Measurements from ENCODE around the gene HAGHL.

DNA sequence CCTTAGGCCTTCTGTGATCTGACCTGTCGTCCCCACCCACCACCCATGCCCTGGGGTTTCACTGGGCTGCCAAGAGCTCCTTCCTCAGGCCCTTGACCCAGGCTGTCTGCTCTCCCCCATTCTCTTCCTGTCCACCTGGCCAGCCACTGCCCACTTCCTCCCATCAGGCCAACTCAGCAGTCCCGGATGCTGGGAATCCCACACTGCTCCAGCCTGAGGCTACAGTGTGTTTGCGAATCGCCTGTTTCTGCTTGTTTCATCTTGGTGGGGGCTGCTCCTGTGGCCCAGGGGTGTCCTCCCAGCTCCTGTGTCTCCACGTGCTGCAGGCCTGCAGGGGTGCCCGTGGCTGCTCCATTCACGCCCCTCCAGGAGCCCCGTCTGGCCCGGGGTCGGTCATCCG, 12.8 kb upstream of the HAGHL start:
- TF ChIP-seq POLR2A (IDR thresholded peaks at IDR 0.05; ENCODE audit: low read depth, low read length) (no peak), POLR2AphosphoS5 (IDR thresholded peaks at IDR 0.05; ENCODE audit: low read depth, low read length) (no peak), SPI1 (IDR thresholded peaks at IDR 0.05; ENCODE audit: low read depth, low read length) (no peak), TAF1 (IDR thresholded peaks at IDR 0.05; ENCODE audit: low read depth, low read length) (no peak), PAX5 (IDR thresholded peaks at IDR 0.05; ENCODE audit: insufficient read depth, low read length, severe bottlenecking) (no peak)

Measured in GM12891 (cell line).